Uterus (tissue), 2 donors: ENCODE data around the gene ASB5.

Experiments
- CTCF ChIP-seq, 4 experiments: fragments of 200-600 bp in 2 of 4; fragments of 450-650 bp in 2 of 4; sonication (generic) in 2 of 4; IDR thresholded peaks; one replicate each; pipeline ENCODE4 v1.5.1; 2016 to 2019; ENCODE audit warnings: antibody characterized with exemption in 4 of 4, mild to moderate bottlenecking in 2 of 4, moderate library complexity in 1 of 4
- POLR2A ChIP-seq, 2 donors: fragments of 450-650 bp; IDR thresholded peaks; one replicate each; pipeline ENCODE4 v1.6.1; 2016; ENCODE audit warnings: antibody characterized with exemption in 2 of 2, mild to moderate bottlenecking in 1 of 2, moderate library complexity in 1 of 2

DNA sequence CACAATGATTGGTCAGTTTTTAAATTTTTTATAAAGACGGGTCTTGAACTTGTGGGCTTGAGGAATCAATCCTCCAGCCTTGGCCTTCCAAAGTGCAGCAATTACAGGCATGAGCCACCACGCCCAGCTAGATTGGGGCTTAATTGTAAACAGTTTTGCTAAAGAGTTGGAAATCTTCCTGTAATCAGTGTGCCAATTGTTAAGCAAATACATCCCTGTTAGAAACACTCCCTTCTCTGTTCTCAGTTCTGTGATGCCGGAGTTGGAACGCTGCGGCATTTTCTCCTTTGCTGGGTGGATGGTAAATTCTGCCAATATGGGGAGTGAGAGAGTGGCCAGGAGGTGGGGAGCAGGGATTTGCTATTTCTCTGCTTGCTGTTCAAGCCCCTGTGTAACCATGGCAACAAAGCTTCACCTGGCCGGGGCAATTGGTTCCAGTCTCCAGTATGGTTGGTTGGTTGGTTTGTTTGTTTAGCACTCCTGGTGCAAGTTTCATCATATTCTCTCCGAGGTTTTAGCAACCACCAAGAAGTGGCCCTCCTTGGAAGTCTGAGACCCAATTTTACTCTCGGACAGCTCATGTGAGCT lies 70.6 kb downstream of the ASB5 start:
- TF ChIP-seq CTCF (IDR thresholded peaks at IDR 0.05) (no peak), POLR2A (IDR thresholded peaks at IDR 0.05) (no peak)
